ENCODE measurements around the gene ARHGAP9.

Gene ARHGAP9

GRCh38 chr12:57473886-57474285 lies 5.8 kb downstream of the ARHGAP9 start:
- no peak for DNase-seq (ENCODE audit: low read depth in 3 of 3)

- DNase-seq (ENCODE audit: low read depth in 3 of 3) = no peak
Observed at GRCh38 chr12:57473392-57473791, 6.3 kb downstream of the ARHGAP9 start.

GRCh38 chr12:57472391-57472790 lies 7.3 kb downstream of the ARHGAP9 start:
- no peak for DNase-seq (ENCODE audit: low read depth in 3 of 3)

GRCh38 chr12:57471661-57472060 lies 8.0 kb downstream of the ARHGAP9 start:
- DNase-seq (ENCODE audit: low read depth in 3 of 3) = no peak

GRCh38 chr12:57470970-57471656 lies 8.6 kb downstream of the ARHGAP9 start:
- DNase-seq (ENCODE audit: low read depth in 3 of 3) = no peak

GRCh38 chr12:57470286-57470969 lies 9.2 kb downstream of the ARHGAP9 start:
- no peak for DNase-seq (ENCODE audit: low read depth in 3 of 3)

- no peak for DNase-seq (ENCODE audit: low read depth in 3 of 3)
Observed at GRCh38 chr12:57469296-57470164, 10.1 kb downstream of the ARHGAP9 start.

GRCh38 chr12:57467915-57468314 lies 11.8 kb downstream of the ARHGAP9 start:
- no peak for DNase-seq (ENCODE audit: low read depth in 3 of 3)

- no peak for DNase-seq (ENCODE audit: low read depth in 3 of 3)
Observed at GRCh38 chr12:57467212-57467874, 12.3 kb downstream of the ARHGAP9 start.

- no peak for DNase-seq (ENCODE audit: low read depth in 3 of 3)
Observed at GRCh38 chr12:57465747-57466505, 13.7 kb downstream of the ARHGAP9 start.

- DNase-seq (ENCODE audit: low read depth in 3 of 3) = no peak
Observed at GRCh38 chr12:57465030-57465746, 14.5 kb downstream of the ARHGAP9 start.

- DNase-seq (ENCODE audit: low read depth in 3 of 3) = no peak
Observed at GRCh38 chr12:57464569-57464968, 15.1 kb downstream of the ARHGAP9 start.

- no peak for DNase-seq (ENCODE audit: low read depth in 3 of 3)
Observed at GRCh38 chr12:57462912-57463253, 16.8 kb downstream of the ARHGAP9 start.

- peak; percentile 78 to 90 (median 90) for DNase-seq (ENCODE audit: low read depth in 3 of 3)
Observed at GRCh38 chr12:57462251-57462911, 17.3 kb downstream of the ARHGAP9 start.

GRCh38 chr12:57461917-57462250 lies 17.8 kb downstream of the ARHGAP9 start:
- no peak for DNase-seq (ENCODE audit: low read depth in 3 of 3)

GRCh38 chr12:57461276-57461916 lies 18.3 kb downstream of the ARHGAP9 start:
- no peak for DNase-seq (ENCODE audit: low read depth in 3 of 3)

GRCh38 chr12:57460841-57461275 lies 18.8 kb downstream of the ARHGAP9 start:
- no peak for DNase-seq (ENCODE audit: low read depth in 3 of 3)

GRCh38 chr12:57460468-57460784 lies 19.2 kb downstream of the ARHGAP9 start:
- DNase-seq (ENCODE audit: low read depth in 3 of 3) = no peak

- DNase-seq (ENCODE audit: low read depth in 3 of 3) = no peak
Observed at GRCh38 chr12:57459750-57460467, 19.8 kb downstream of the ARHGAP9 start, which contains the start of gene GLI1. TSS of gene GLI1 (plus strand) at chr12:57459785. CDS start at chr12:57463692, 3,907 bp downstream.
